SK-MEL-5 (cell line): ENCODE measurements around the gene PXK. TPM values are rescaled to one million over a fixed set of nuclear protein-coding genes. Genes with fewer than 3 reads are reported as not detected.
A peak's percentile ranks its signal among the peaks of the same experiment; 100 is the strongest.

Experiments
- DNase-seq: peaks from one replicate; pipeline ENCODE4 v3.0.0-alpha.2; 2016; ENCODE audit warnings: low read depth, low spot score
- in situ Hi-C: cut with HindIII; loops from 2 replicates; pipeline ENCODE4 v1.10.0; 2016; ENCODE audit warnings: low sequenced_read_pairs, high pct_unique_total_duplicates, low pct_unique_long_range_greater_than_20kb
- small RNA-seq, 2 experiments: library from RNA; depleted of rRNA; stranded (forward); fragments of <200 nt; gene quantifications; one replicate each; pipeline ENCODE3, GENCODE V24; 2014
- total RNA-seq: library from RNA; depleted of rRNA; stranded (reverse); fragments of >200 nt; shearing (Covaris generic); gene quantifications from 2 replicates; pipeline ENCODE4 v1.2.3, GENCODE V29; 2014; rRNA removed

PXK gene
- total RNA-seq, 1 experiment from 2014 or later, result 45.8 TPM

- DNase-seq, result no peak
- in situ Hi-C loops, result no loop called here
Observed at GRCh38 chr3:58463942-58464271, 131.2 kb downstream of the PXK start.

DNA sequence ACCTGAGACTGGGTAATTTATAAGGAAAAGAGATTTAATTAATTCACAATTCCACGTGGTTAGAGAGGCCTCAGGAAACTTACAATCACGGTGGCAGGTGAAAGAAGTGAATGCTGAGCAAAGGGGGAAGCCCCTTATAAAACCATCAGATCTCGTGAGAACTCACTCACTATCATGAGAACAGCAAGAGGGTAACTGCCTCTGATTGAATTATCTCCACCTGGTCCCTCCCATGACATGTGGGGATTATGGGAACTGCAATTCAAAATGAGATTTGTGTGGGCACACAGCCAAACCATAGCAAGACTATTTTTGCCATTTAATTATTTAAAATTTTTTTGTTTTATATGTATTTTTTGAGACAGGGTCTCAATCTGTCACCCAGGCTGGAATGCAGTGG is 132.2 kb downstream of the PXK start:
- DNase-seq, result peak; percentile 26
- in situ Hi-C loops, result no loop called here

GRCh38 chr3:58466899-58467563 is 134.3 kb downstream of the PXK start:
- in situ Hi-C loops, result no loop called here
- no peak for DNase-seq

DNA sequence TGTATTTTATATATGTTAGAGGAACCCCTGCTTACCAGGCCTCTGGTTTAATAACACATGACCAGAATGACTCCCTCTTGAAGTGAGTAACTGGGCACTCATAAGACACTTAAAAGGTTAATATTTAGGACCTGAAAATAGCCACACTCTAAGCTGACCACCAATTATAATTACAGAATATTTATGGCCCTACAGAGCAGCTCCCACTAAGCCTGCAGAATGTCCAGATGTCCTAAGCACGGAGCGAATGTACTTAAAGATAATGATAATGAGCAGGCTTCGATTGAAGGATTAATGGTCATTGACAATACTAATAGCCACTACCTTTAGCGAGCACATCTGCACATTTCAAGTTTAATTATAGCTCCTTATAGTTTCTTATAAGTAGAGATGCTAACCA is 136.4 kb downstream of the PXK start:
- in situ Hi-C loops, result no loop called here
- no peak for DNase-seq

GRCh38 chr3:58470363-58471024 is 137.8 kb downstream of the PXK start:
- DNase-seq, result no peak
- in situ Hi-C loops, result no loop called here

GRCh38 chr3:58471025-58471887 is 138.6 kb downstream of the PXK start:
- in situ Hi-C loops, result no loop called here
- peak; percentile 45 for DNase-seq

- in situ Hi-C loops, result no loop called here
- DNase-seq, result no peak
Observed at GRCh38 chr3:58473275-58473674, 140.6 kb downstream of the PXK start.

GRCh38 chr3:58474348-58474911 is 141.7 kb downstream of the PXK start:
- DNase-seq, result no peak
- in situ Hi-C loops, result no loop called here

DNA sequence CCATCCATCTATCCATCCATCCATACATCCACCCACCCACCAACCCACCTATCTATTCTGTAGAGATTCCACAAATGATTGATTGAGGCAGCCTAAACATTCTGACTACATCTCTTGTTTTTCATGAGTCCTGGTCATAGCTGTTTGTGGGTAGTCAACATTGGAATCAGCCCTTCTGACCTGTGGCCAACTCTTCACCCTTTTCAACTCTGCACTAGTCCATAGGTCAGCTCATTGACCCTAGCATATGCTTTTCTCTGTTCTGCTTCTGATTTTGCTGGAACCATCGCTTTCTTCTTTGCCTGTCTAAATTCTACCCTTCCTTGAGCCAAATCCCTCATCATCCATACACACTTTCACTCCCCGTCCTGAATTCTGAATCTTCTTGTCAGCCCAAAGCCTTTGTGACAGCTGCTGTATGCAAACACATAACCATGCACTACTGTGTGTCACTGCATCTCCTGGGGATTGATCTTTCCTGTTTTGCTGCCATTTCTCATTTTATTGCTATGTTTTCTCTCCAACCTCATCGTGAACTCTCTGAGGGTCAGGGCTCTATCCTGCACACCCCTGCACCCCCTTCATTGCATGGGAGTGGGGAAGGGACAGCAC is 142.4 kb downstream of the PXK start:
- no peak for DNase-seq
- in situ Hi-C loops, result no loop called here

Small RNA genes within 50 kb of the gene (small RNA-seq; reads per million reads assigned to genes)
- 0 reads per million in 2 experiments for gene AC098479.1

Other genes with a start within 250 kb of the PXK start
- 1.3 TPM in 1 of 2 replicates, not detected in the other for gene DNASE1L3, start 121.9 kb upstream of the PXK start, total RNA-seq
- gene ABHD6, start 95.1 kb upstream of the PXK start, total RNA-seq, result 38.2 and 43.5 TPM in 2 replicates
- gene RPP14, start 26.6 kb upstream of the PXK start, total RNA-seq, result 25.4 and 26.4 TPM in 2 replicates
- gene HTD2, start 26.4 kb upstream of the PXK start, total RNA-seq, result 11.2 and 14.4 TPM in 2 replicates
- gene PDHB, start 100.9 kb downstream of the PXK start, total RNA-seq, result 75.7 and 90.4 TPM in 2 replicates
- 9.0 and 9.2 TPM in 2 replicates for gene KCTD6, start 159.2 kb downstream of the PXK start, total RNA-seq
- 3.0 and 5.6 TPM in 2 replicates for gene ACOX2, start 204.3 kb downstream of the PXK start, total RNA-seq
- gene FAM107A, start 244.5 kb downstream of the PXK start, total RNA-seq, result not detected in 2 replicates